HG03565 (cell line): ENCODE results near the gene PCDH8.

Experiments
- ATAC-seq: cut with Tn5 transposase; IDR thresholded peaks from one replicate; pipeline ENCODE4 v1.9.1; 2021; ENCODE audit warnings: mild to moderate bottlenecking, moderate library complexity; ENCODE audit not compliant: unreplicated experiment

PCDH8 gene

GRCh38 chr13:52848455-52849195, at the start of gene PCDH8:
PCDH8 (minus strand) TSS chr13:52848640; CDS start chr13:52848436, 204 bp downstream.
- ATAC-seq: no peak

- ATAC-seq: no peak
Observed at GRCh38 chr13:52896827-52897659, 48.6 kb upstream of the PCDH8 start.

GRCh38 chr13:52894413-52894812, 46.0 kb upstream of the PCDH8 start:
- ATAC-seq: no peak

GRCh38 chr13:52892925-52893324, 44.5 kb upstream of the PCDH8 start:
- no peak for ATAC-seq

GRCh38 chr13:52891706-52892105, 43.3 kb upstream of the PCDH8 start:
- ATAC-seq: no peak

GRCh38 chr13:52887165-52887564, 38.7 kb upstream of the PCDH8 start:
- no peak for ATAC-seq

- no peak for ATAC-seq
Observed at GRCh38 chr13:52885141-52885540, 36.7 kb upstream of the PCDH8 start.

- no peak for ATAC-seq
Observed at GRCh38 chr13:52884429-52885010, 36.1 kb upstream of the PCDH8 start.

GRCh38 chr13:52882785-52883184, 34.3 kb upstream of the PCDH8 start:
- ATAC-seq: no peak

- ATAC-seq: no peak
Observed at GRCh38 chr13:52879950-52880741, 31.7 kb upstream of the PCDH8 start.

- ATAC-seq: no peak
Observed at GRCh38 chr13:52878831-52879230, 30.4 kb upstream of the PCDH8 start.

GRCh38 chr13:52870143-52870542, 21.7 kb upstream of the PCDH8 start:
- no peak for ATAC-seq

GRCh38 chr13:52869621-52870020, 21.2 kb upstream of the PCDH8 start:
- no peak for ATAC-seq

- ATAC-seq: no peak
Observed at GRCh38 chr13:52869050-52869449, 20.6 kb upstream of the PCDH8 start.

- no peak for ATAC-seq
Observed at GRCh38 chr13:52868190-52868589, 19.8 kb upstream of the PCDH8 start.

GRCh38 chr13:52864941-52865340, 16.5 kb upstream of the PCDH8 start:
- ATAC-seq: no peak

- no peak for ATAC-seq
Observed at GRCh38 chr13:52862358-52863206, 14.1 kb upstream of the PCDH8 start.

GRCh38 chr13:52852444-52852843, 4.0 kb upstream of the PCDH8 start:
- no peak for ATAC-seq

- ATAC-seq: peak; percentile 70
Observed at GRCh38 chr13:52851137-52851962, 2.9 kb upstream of the PCDH8 start.
